Mesothelial cell of epicardium (in vitro differentiated cells): ENCODE measurements around the gene TNS4. TPM values are rescaled to one million over a fixed set of nuclear protein-coding genes. Genes with fewer than 3 reads are reported as not detected.

ENCODE experiments used
- DNase-seq, 2 experiments: peaks; one replicate each; pipeline ENCODE4 v3.0.0; 2021; ENCODE audit warnings: low spot score in 2 of 2; ENCODE audit not compliant: unreplicated experiment in 2 of 2
- H3K27ac Mint-ChIP-seq: 2 replicates; pipeline ENCODE4 v1.8.0; 2021; ENCODE audit warnings: mixed read lengths
- H3K27me3 Mint-ChIP-seq: 2 replicates; pipeline ENCODE4 v1.8.0; 2021; ENCODE audit warnings: low read depth, mixed read lengths
- H3K36me3 Mint-ChIP-seq: 2 replicates; pipeline ENCODE4 v1.8.0; 2021; ENCODE audit warnings: mixed read lengths
- H3K4me1 Mint-ChIP-seq: 2 replicates; pipeline ENCODE4 v1.8.0; 2021; ENCODE audit warnings: mixed read lengths
- H3K4me3 Mint-ChIP-seq: 2 replicates; pipeline ENCODE4 v1.8.0; 2021; ENCODE audit warnings: mild to moderate bottlenecking, moderate library complexity, mixed read lengths
- H3K9me3 Mint-ChIP-seq: 2 replicates; pipeline ENCODE4 v1.8.0; 2021; ENCODE audit warnings: mixed read lengths
- total RNA-seq: library from RNA; stranded (reverse); gene quantifications from 3 replicates; pipeline ENCODE4 v1.2.1, GENCODE V29; 2021
- TF ChIP-seq, protein P1 (sequence below): fragments of 200-600 bp; sonication (generic); IDR thresholded peaks from one replicate; pipeline ENCODE4 v1.5.0; 2021; ENCODE audit warnings: antibody characterized with exemption; ENCODE audit not compliant: unreplicated experiment

The TNS4 gene
- total RNA-seq, 1 donor from 2014 or later, result not detected

- H3K4me1 Mint-ChIP-seq, result peaks cover 10% of the 10 kb centered on the region
- DNase-seq, result no peak
- no peak overlapping the region for H3K27ac Mint-ChIP-seq
- no peaks in the 10 kb centered on the region for H3K27me3 Mint-ChIP-seq
- peaks cover 9% of the 10 kb centered on the region for H3K9me3 Mint-ChIP-seq
- H3K4me3 Mint-ChIP-seq, result no peak overlapping the region
- peaks cover 8% of the 10 kb centered on the region for H3K36me3 Mint-ChIP-seq
- TF ChIP-seq, protein P1, sequence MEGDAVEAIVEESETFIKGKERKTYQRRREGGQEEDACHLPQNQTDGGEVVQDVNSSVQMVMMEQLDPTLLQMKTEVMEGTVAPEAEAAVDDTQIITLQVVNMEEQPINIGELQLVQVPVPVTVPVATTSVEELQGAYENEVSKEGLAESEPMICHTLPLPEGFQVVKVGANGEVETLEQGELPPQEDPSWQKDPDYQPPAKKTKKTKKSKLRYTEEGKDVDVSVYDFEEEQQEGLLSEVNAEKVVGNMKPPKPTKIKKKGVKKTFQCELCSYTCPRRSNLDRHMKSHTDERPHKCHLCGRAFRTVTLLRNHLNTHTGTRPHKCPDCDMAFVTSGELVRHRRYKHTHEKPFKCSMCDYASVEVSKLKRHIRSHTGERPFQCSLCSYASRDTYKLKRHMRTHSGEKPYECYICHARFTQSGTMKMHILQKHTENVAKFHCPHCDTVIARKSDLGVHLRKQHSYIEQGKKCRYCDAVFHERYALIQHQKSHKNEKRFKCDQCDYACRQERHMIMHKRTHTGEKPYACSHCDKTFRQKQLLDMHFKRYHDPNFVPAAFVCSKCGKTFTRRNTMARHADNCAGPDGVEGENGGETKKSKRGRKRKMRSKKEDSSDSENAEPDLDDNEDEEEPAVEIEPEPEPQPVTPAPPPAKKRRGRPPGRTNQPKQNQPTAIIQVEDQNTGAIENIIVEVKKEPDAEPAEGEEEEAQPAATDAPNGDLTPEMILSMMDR, result no peak
These were observed 25.2 kb upstream of the TNS4 start for GRCh38 chr17:40526668-40527067.

DNA sequence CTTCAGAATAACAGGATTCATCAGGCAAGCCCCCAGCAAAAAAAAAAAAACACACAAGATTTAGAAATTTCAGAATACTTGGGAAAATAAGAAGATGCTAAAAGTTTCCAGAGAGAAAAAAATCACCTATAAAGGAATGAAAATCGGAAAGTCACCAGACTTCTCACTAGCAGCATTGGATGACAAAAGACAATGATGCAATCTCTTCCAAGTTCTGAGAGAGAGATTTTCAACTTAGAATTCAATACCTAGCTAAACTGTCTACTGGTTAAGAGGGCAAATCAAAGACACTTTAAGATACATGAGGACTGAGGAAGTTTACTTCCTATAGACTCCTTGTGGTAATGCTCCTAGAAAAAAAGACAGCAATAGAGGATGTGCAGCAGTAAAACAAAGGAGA lies 23.9 kb upstream of the TNS4 start:
- TF ChIP-seq, protein P1, result no peak
- H3K27me3 Mint-ChIP-seq, result no peaks in the 10 kb centered on the region

GRCh38 chr17:40524243-40524965 lies 23.0 kb upstream of the TNS4 start:
- peaks cover 8% of the 10 kb centered on the region for H3K36me3 Mint-ChIP-seq
- H3K27me3 Mint-ChIP-seq, result no peaks in the 10 kb centered on the region
- H3K9me3 Mint-ChIP-seq, result peaks cover 9% of the 10 kb centered on the region
- H3K4me3 Mint-ChIP-seq, result no peak overlapping the region
- no peak for DNase-seq
- H3K27ac Mint-ChIP-seq, result no peak overlapping the region
- TF ChIP-seq, protein P1, result no peak
- H3K4me1 Mint-ChIP-seq, result peaks cover 14% of the 10 kb centered on the region

More for the DNA sequence above, 23.9 kb upstream of the TNS4 start:
- H3K27ac Mint-ChIP-seq, result no peak overlapping the region
- no peak for DNase-seq
- H3K4me3 Mint-ChIP-seq, result no peak overlapping the region
- H3K9me3 Mint-ChIP-seq, result peaks cover 9% of the 10 kb centered on the region
- peaks cover 14% of the 10 kb centered on the region for H3K4me1 Mint-ChIP-seq
- peaks cover 8% of the 10 kb centered on the region for H3K36me3 Mint-ChIP-seq

DNA sequence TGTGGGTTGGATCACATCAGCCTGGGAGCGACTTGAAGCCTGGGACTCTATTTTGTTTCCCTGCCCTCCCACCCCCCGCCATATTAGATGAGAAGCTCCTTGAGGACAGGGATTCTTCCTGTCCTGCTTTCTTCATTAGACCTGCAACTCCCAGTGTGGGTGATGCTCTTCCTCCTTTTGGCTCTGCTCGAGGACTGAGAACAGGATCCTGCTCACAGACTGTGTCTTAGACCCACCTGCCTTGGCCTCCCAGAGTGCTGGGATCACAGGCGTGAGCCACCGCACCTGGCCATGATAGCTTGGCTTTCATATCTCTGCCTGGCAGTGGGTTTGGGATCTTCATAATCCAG lies 21.5 kb upstream of the TNS4 start:
- Mint-ChIP-seq H3K27me3 (peaks cover 2% of the 10 kb centered on the region), H3K4me3 (no peak overlapping the region), H3K9me3 (peaks cover 9% of the 10 kb centered on the region), H3K36me3 (peaks cover 8% of the 10 kb centered on the region), H3K4me1 (peaks cover 14% of the 10 kb centered on the region), H3K27ac (no peak overlapping the region)
- DNase-seq, result no peak
- TF ChIP-seq, protein P1, result no peak

GRCh38 chr17:40522250-40522960 lies 21.0 kb upstream of the TNS4 start:
- peaks cover 9% of the 10 kb centered on the region for H3K9me3 Mint-ChIP-seq
- H3K36me3 Mint-ChIP-seq, result peaks cover 8% of the 10 kb centered on the region
- H3K4me1 Mint-ChIP-seq, result peaks cover 14% of the 10 kb centered on the region
- H3K27me3 Mint-ChIP-seq, result peaks cover 2% of the 10 kb centered on the region
- no peak for DNase-seq
- TF ChIP-seq, protein P1, result no peak
- no peak overlapping the region for H3K27ac Mint-ChIP-seq
- H3K4me3 Mint-ChIP-seq, result no peak overlapping the region
